GM18508 (cell line): ENCODE results near the gene SPACA1.

Experiments
- ATAC-seq: cut with Tn5 transposase; IDR thresholded peaks from one replicate; pipeline ENCODE4 v1.9.1; 2021; ENCODE audit warnings: moderate number of reproducible peaks; ENCODE audit not compliant: insufficient read depth, unreplicated experiment

SPACA1 gene

DNA sequence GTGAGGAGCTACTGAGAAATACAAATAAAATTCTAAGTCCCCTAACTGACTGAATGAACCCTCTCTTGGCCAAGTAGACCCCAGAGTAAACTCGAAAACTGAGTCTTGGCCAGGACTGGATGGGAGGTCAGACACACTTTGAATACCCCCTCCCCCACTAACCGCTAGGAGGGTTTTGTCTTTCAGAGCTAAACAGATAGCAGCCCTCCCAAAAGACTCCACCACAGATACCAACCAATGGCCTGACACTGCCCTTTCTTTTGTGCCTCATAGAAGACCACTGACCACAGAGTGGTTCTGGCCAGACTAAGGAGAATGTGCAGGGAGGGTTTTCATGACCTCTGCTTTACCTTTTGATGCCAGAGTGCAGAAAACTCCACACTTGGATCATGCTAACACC lies 42.1 kb downstream of the SPACA1 start:
- no peak for ATAC-seq

GRCh38 chr6:88105741-88106340 lies 58.2 kb downstream of the SPACA1 start:
- no peak for ATAC-seq

- no peak for ATAC-seq
Measured at GRCh38 chr6:88107241-88107640, 59.6 kb downstream of the SPACA1 start.

GRCh38 chr6:88111991-88112390 lies 64.3 kb downstream of the SPACA1 start:
- ATAC-seq: no peak

DNA sequence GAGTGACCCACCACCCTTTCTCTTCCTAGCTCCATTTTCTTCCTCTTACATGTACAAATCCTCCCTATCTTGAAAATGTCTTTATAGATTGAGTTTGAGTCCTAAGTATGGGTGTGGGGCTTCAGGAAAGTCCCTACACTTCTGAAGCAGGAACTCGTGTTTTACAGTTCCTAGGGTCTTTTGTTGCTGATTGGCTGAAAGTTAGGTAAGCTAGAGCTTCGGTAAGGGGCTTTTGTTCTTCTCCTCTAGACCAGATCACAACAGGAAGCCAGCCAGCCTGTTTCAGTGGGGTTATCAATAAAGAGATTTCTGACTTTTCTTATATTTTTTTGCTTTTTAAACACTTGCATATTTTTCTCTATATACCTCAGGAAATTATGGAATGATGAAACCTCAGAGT lies 67.2 kb downstream of the SPACA1 start:
- no peak for ATAC-seq

- no peak for ATAC-seq
Measured at GRCh38 chr6:88115307-88115706, 67.7 kb downstream of the SPACA1 start.

GRCh38 chr6:88116276-88116675 lies 68.6 kb downstream of the SPACA1 start:
- no peak for ATAC-seq
